SHP77 (cell line): Measurements from ENCODE around the gene ZNF697.
A peak's percentile ranks its signal among the peaks of the same experiment; 100 is the strongest.
"Not testable (repeated sequence)": the region's sequence is repeated elsewhere in the genome, so short reads cannot be mapped to it uniquely, and the experiment has no call there.

Source experiments
- DNase-seq, 2 experiments: peaks; one replicate each; lab custom pipeline; 2025; lab: John Stamatoyannopoulos, UW

ZNF697 gene

GRCh38 chr1:119602789-119603188 lies 45.3 kb downstream of the ZNF697 start:
- not testable (repeated sequence) for DNase-seq

DNA sequence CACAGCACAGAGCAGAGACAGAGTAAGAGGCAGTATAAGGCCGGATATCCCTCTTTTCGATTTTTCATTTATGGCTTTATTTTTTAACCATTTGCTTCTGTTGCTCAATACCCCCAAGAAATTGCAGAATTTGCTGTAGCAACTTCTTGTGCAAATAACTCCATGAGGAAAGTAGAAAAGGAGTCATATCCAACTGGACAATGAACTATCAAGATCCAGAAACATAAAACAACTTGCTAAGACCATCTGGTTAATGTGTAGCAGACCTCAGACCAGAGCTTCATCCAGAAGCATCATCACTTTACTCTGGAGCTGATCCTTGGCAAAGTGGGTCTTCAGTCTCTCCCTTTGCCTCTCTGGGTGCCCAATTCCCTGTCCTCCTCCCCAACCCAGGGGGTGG lies 45.9 kb downstream of the ZNF697 start:
- no peak for DNase-seq

- no peak for DNase-seq
These were observed 47.1 kb downstream of the ZNF697 start for GRCh38 chr1:119600976-119601375.

GRCh38 chr1:119600561-119600960 lies 47.5 kb downstream of the ZNF697 start:
- no peak for DNase-seq

DNA sequence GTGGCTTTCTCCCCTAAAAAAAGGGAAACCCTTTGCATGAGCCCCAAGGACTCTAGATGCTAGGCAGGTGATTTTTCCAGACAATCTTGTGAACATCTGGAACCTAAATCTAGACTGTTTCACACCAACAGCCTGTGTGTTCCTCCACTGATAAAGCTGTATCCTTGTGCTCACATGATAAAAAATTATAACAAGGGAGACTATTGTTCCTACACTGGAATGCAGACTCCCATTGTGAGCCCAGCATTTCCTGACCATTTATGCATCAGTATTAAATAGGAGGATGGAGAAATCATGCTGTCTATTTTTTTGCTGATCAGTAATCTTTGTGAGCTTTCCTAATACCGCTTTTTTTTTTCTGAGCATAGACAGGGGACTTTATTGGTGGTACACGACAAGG lies 52.5 kb downstream of the ZNF697 start:
- no peak for DNase-seq

DNA sequence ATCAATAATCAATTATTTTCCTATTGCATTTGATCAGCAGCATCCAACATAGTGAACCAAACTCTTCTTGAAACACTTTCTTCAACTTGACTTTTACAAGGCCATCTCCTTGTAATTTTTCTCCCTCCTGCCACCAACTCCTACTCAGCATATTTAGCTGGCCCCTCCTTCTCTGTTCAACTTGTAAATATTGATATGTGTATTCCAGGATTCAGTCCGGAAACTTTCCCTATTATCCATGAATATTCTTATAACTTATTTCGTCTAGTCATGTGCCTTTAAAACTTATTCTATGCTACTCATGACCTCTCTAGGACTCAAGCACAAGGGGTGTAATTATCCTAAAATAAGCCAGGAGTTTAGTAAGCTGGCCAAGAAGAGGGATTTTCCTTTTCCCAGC lies 52.9 kb downstream of the ZNF697 start:
- DNase-seq, result no peak

- no peak for DNase-seq
These were observed 53.7 kb downstream of the ZNF697 start for GRCh38 chr1:119594376-119594775.

DNA sequence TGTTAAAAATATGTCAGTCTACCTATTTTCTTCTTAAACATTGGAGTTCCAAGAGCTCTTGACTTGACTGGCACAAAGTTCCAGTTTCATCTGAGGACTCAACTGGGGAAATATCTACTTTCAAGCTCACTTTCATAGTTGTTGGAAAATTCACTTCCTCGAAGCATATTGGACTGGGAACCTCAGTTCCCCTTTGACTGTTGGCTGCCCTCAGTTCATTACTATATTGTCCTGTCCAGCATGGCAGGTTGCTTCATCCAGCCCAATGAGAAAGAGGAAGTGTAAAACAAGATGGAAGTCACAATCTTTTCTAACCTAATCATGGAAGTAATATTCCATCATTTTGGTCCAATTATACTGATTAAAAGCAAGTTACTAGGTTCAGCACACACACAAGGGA lies 54.3 kb downstream of the ZNF697 start:
- no peak for DNase-seq

DNA sequence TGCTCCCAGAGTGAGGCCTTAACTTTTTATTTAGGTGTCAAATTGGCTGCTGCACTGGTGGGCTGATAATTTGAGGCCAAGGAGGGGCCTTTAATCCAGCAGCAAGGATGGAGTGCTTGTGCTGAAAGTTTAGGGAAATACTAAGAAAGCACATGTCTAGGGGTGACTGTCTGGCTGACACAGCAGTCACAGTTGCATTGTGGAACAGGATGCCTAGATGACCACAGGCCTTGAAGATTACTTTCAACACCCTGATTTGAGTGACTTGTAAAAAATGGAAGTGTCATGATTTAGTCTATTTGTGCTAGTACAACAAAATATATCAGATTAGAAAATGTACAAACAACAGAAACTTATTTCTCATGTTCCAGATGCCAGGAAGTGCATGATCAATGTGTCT lies 57.7 kb downstream of the ZNF697 start:
- no peak for DNase-seq

DNA sequence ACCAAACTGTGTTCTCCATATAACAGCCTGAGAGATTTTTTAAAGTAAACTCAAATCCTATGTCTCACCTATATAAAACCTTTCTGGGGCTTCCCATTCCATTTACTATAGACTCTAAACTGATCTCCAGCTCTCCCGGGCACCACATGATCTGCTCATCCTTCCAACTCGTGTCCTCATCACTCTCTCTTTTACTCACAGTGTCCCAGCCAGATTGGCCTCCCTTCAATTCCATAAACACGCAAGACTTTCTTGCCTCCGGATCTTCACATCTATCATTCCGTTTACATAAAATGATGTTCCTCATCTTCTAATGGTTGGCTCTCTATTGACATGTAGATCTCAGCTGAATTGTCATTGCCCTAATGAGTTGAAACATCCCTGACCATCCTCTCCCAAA lies 59.4 kb downstream of the ZNF697 start:
- no peak for DNase-seq

DNA sequence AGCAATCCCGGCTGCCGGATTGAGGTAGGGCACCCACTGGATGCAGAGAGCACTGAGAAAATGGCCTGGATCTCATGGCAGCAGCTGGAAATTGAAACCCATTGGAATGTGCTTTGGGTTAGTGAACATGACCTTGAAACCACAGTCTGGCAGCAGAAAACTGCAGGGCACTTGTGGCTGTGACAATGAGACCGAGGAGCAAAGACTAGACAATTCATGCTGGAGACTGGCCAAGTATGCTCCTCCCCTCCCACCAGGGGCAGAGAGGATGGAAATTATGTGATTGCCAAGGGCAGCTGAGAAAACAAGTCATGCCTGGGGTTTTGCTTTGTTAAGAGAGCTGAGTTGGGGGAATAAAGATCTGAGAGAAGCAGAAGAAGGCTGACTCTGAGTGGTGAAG lies 60.7 kb downstream of the ZNF697 start:
- DNase-seq, result peak; percentile 73 to 79

DNA sequence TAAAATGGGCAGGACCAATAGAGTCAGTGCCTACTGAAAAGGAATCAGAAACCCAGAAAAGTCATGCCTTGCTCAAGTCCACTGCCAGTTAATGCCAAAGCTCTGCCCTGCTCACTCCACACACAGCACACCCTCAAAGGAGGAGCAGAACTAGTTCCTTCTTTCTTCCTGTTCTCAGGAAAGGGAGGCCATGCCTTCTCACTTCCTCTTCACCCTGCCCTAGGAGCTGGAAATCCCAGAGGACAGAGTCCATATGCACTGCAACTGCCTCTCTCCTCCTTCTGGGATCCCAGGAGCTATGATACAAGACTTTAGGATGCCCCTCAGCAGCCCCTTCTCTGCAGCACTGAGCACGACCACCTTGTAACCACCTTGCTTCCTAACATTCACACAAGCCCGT lies 62.3 kb downstream of the ZNF697 start:
- not testable (repeated sequence) for DNase-seq

DNA sequence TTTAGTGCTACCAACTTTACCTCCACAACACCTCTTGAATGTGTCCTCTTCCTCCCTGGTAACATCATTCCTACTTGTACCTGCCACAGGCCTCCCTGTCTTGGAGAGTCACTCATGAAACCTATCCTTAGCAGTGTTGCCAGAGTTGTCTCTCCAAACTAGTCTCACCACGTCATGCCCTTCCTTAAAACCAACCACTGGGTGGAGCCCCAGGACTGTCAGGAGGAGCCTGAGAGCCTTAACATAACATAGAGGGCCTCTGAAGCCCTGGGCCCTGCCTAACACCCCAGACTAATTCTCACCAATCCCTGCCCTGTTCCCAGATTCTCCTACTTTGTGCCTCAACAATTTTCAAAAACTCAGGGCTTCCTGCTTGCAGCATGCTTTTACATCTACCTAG lies 65.3 kb downstream of the ZNF697 start:
- peak; percentile 68 to 78 for DNase-seq

DNA sequence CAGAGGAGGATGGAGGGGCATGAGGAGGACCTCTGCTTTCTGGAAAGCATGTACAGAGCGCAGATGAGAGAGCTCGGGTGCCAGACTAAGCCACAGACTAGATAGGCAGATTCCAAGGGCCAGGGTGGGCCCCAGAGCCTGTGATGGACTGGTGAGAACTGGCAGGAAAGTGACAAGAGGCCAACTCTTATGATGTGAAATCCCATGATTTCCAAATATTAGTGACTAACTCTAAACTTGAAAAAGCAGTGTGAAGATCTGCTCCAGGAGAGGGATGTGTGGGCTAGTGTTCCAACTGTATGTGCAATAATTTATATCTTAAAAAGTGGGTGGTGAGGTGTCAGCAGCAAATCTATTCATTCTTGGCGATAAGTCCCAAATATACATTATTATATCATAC lies 67.0 kb downstream of the ZNF697 start:
- not testable (repeated sequence) for DNase-seq

DNA sequence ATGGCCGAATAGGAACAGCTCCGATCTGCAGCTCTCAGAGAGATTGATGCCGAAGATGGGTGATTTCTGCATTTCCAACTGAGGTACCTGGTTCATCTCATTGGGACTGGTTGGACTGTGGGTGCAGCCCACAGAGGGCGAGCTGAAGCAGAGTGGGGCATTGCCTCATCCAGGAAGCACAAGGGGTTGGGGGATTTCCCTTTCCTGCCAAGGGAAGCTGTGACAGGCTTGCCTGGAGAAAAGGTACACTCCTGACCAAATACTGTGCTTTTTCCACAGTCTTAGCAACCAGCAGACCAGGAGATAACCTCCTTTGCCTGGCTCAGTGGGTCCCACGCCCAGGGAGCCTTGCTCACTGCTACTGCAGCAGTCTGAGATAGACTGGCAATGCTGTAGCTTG lies 74.2 kb downstream of the ZNF697 start:
- no peak for DNase-seq

DNA sequence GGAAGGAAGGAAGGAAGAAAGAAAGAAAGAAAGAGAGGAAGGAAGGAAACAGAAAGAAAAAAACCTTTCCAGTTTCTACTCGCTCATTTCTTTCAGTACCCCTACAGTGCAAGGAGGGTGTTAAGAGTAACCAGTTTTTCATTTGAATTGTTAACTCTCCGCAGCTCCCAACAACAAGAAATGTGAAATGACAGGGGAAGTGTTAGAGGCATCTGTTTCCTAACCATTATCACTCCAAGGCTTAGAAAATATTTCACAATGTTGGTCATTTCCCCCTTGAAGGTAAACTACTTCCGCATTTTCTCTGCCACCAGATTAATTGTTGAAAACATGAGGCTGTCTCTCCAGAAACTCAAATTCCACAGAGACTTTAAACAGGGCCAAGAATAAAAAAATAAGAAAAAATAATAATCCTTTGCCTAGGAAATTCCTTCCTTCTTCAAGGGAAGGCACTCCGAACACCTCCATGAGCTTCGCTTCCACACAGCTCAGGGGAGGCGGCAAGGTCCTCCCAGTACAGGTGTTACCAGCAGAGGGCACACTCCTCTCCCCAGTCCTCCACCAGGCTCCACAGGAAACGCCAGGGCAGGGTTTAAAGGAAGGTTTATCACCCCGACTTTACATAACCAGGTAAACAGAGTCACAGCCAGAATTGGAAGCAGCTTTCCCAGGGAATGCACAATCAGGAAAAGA lies 78.0 kb downstream of the ZNF697 start:
- not testable (repeated sequence) for DNase-seq
